HG02623 (cell line): ENCODE results near the gene DLG3.
"Not testable (repeated sequence)": the region's sequence is repeated elsewhere in the genome, so short reads cannot be mapped to it uniquely, and the experiment has no call there.

Source experiments
- ATAC-seq: cut with Tn5 transposase; IDR thresholded peaks from one replicate; pipeline ENCODE4 v1.9.1; 2021; ENCODE audit warnings: moderate library complexity; ENCODE audit not compliant: unreplicated experiment

DLG3 gene

GRCh38 chrX:70509078-70509477 lies 64.4 kb downstream of the DLG3 start:
- ATAC-seq, result no peak

- ATAC-seq, result not testable (repeated sequence)
Measured at GRCh38 chrX:70515270-70515669, 70.6 kb downstream of the DLG3 start.

GRCh38 chrX:70515692-70516091 lies 71.1 kb downstream of the DLG3 start:
- not testable (repeated sequence) for ATAC-seq

- ATAC-seq, result no peak
Measured at GRCh38 chrX:70525733-70526132, 81.1 kb downstream of the DLG3 start.

GRCh38 chrX:70527053-70527452 lies 82.4 kb downstream of the DLG3 start:
- ATAC-seq, result no peak

- ATAC-seq, result no peak
Measured at GRCh38 chrX:70527610-70528345, 83.1 kb downstream of the DLG3 start.

- ATAC-seq, result no peak
Measured at GRCh38 chrX:70535198-70535597, 90.6 kb downstream of the DLG3 start.

GRCh38 chrX:70549429-70549828 lies 104.8 kb downstream of the DLG3 start:
- no peak for ATAC-seq

GRCh38 chrX:70552130-70552704 lies 107.6 kb downstream of the DLG3 start:
- ATAC-seq, result no peak

GRCh38 chrX:70553516-70553915 lies 108.9 kb downstream of the DLG3 start:
- ATAC-seq, result peak; percentile 61

GRCh38 chrX:70554081-70554480 lies 109.4 kb downstream of the DLG3 start:
- no peak for ATAC-seq

GRCh38 chrX:70554523-70554922 lies 109.9 kb downstream of the DLG3 start:
- ATAC-seq, result no peak

GRCh38 chrX:70554948-70555347 lies 110.3 kb downstream of the DLG3 start:
- ATAC-seq, result no peak
